SK-N-SH treated with all-trans-retinoic acid at 6 μM for 48 hours (cell line): ENCODE results near the gene MPPED1.

Experiments used
- ATAC-seq: fragments of 200-7000 bp; cut with Tn5 transposase; 3 replicates; pipeline ENCODE4 v1.9.1; 2020; ENCODE audit warnings: mild to moderate bottlenecking, moderate library complexity
- ARNTL ChIP-seq: fragments of 450-650 bp; formaldehyde crosslinking; IDR thresholded peaks from 2 replicates; pipeline ENCODE4 v1.5.0; 2020; ENCODE audit warnings: low read depth, mild to moderate bottlenecking, moderate library complexity, borderline replicate concordance
- CREB5 ChIP-seq: fragments of 250-450 bp; sonication (Bioruptor Pico); IDR thresholded peaks from 2 replicates; pipeline ENCODE4 v1.5.1; 2020; ENCODE audit warnings: low read depth, mild to moderate bottlenecking, moderate library complexity
- CSDC2 ChIP-seq: fragments of 250-450 bp; sonication (Bioruptor Pico); IDR thresholded peaks from 2 replicates; pipeline ENCODE4 v1.5.0; 2020; ENCODE audit warnings: mild to moderate bottlenecking, moderate library complexity
- CSRNP3 ChIP-seq: fragments of 250-450 bp; sonication (Bioruptor Pico); IDR thresholded peaks from 2 replicates; pipeline ENCODE4 v1.5.1; 2021; ENCODE audit warnings: mild to moderate bottlenecking, moderate library complexity
- OSR1 ChIP-seq: fragments of 250-450 bp; sonication (Bioruptor Pico); IDR thresholded peaks from 2 replicates; pipeline ENCODE4 v1.8.0; 2022; ENCODE audit warnings: moderate library complexity, mild to moderate bottlenecking, inconsistent platforms
- PATZ1 ChIP-seq: fragments of 250-450 bp; sonication (Bioruptor Pico); IDR thresholded peaks from 2 replicates; pipeline ENCODE4 v1.8.0; 2020; ENCODE audit warnings: mild to moderate bottlenecking, moderate library complexity, borderline replicate concordance
- POU6F1 ChIP-seq: fragments of 250-450 bp; sonication (Bioruptor Pico); IDR thresholded peaks from 2 replicates; pipeline ENCODE4 v1.8.0; 2021; ENCODE audit warnings: low read depth, mild to moderate bottlenecking, moderate library complexity, borderline replicate concordance
- PPARA ChIP-seq: fragments of 250-450 bp; sonication (Bioruptor Pico); IDR thresholded peaks from 2 replicates; pipeline ENCODE4 v1.5.0; 2020; ENCODE audit warnings: mild to moderate bottlenecking, borderline replicate concordance
- RARB ChIP-seq: fragments of 250-450 bp; sonication (Bioruptor Pico); IDR thresholded peaks from 2 replicates; pipeline ENCODE4 v1.8.0; 2021; ENCODE audit warnings: mild to moderate bottlenecking, moderate library complexity
- TCF4 ChIP-seq: fragments of 250-450 bp; sonication (Bioruptor Pico); IDR thresholded peaks from 2 replicates; pipeline ENCODE4 v1.8.0; 2021; ENCODE audit warnings: mild to moderate bottlenecking, moderate library complexity, borderline replicate concordance
- TOX ChIP-seq: fragments of 250-450 bp; sonication (Bioruptor Pico); IDR thresholded peaks from 2 replicates; pipeline ENCODE4 v1.8.0; 2021; ENCODE audit warnings: mild to moderate bottlenecking, moderate library complexity, borderline replicate concordance
- TSHZ2 ChIP-seq: fragments of 250-450 bp; sonication (Bioruptor Pico); IDR thresholded peaks from 2 replicates; pipeline ENCODE4 v1.5.0; 2020; ENCODE audit warnings: mild to moderate bottlenecking, moderate library complexity
- ZC3H10 ChIP-seq: fragments of 250-450 bp; sonication (Bioruptor Pico); IDR thresholded peaks from 2 replicates; pipeline ENCODE4 v1.5.1; 2021; ENCODE audit warnings: mild to moderate bottlenecking, moderate library complexity
- ZFP3 ChIP-seq: fragments of 250-450 bp; sonication (Bioruptor Pico); IDR thresholded peaks from 2 replicates; pipeline ENCODE4 v1.5.0; 2020; ENCODE audit warnings: mild to moderate bottlenecking, moderate library complexity
- ZFP30 ChIP-seq: fragments of 450-650 bp; formaldehyde crosslinking; IDR thresholded peaks from 2 replicates; pipeline ENCODE4 v1.5.0; 2022; ENCODE audit warnings: mild to moderate bottlenecking, moderate library complexity
- ZNF565 ChIP-seq: fragments of 450-650 bp; formaldehyde crosslinking; conservative IDR thresholded peaks from 2 replicates; pipeline ENCODE4 v1.5.0; 2020; ENCODE audit warnings: low read depth, mild to moderate bottlenecking, moderate library complexity
- ZNF70 ChIP-seq: fragments of 450-650 bp; formaldehyde crosslinking; IDR thresholded peaks from 2 replicates; pipeline ENCODE4 v1.5.0; 2020; ENCODE audit warnings: mild to moderate bottlenecking, moderate library complexity
- ZNF8 ChIP-seq: fragments of 450-650 bp; formaldehyde crosslinking; IDR thresholded peaks from 2 replicates; pipeline ENCODE4 v1.5.0; 2020; ENCODE audit warnings: mild to moderate bottlenecking, moderate library complexity

Gene MPPED1

GRCh38 chr22:43487311-43488030, 75.7 kb downstream of the MPPED1 start:
- TF ChIP-seq PATZ1 (CRISPR knock-in tag) (no peak), ZFP30 (no peak), ZC3H10 (CRISPR knock-in tag) (no peak), PPARA (no peak), TSHZ2 (CRISPR knock-in tag) (no peak), ZNF70 (CRISPR knock-in tag) (no peak), ZFP3 (CRISPR knock-in tag) (no peak), OSR1 (CRISPR knock-in tag) (no peak), RARB (CRISPR knock-in tag) (no peak)
- ATAC-seq, result no peak

- TF ChIP-seq ZNF70 (CRISPR knock-in tag) (no peak), ZNF565 (CRISPR knock-in tag) (no peak), RARB (CRISPR knock-in tag) (no peak), PATZ1 (CRISPR knock-in tag) (no peak), CSDC2 (CRISPR knock-in tag) (no peak), ZC3H10 (CRISPR knock-in tag) (no peak)
- no peak for ATAC-seq
These were observed 76.4 kb downstream of the MPPED1 start for GRCh38 chr22:43488031-43488866.

GRCh38 chr22:43488937-43489336, 77.1 kb downstream of the MPPED1 start:
- TF ChIP-seq POU6F1 (CRISPR knock-in tag) (no peak), OSR1 (CRISPR knock-in tag) (no peak), PATZ1 (CRISPR knock-in tag) (no peak), CSRNP3 (CRISPR knock-in tag) (no peak), CSDC2 (CRISPR knock-in tag) (no peak), CREB5 (CRISPR knock-in tag) (no peak), ZNF70 (CRISPR knock-in tag) (no peak), TCF4 (CRISPR knock-in tag) (no peak), ARNTL (CRISPR knock-in tag) (no peak), TOX (CRISPR knock-in tag) (no peak), RARB (CRISPR knock-in tag) (no peak), ZC3H10 (CRISPR knock-in tag) (no peak), ZFP30 (no peak), ZNF8 (CRISPR knock-in tag) (no peak), ZNF565 (CRISPR knock-in tag) (no peak), PPARA (no peak), ZFP3 (CRISPR knock-in tag) (no peak)
- no peak for ATAC-seq
